ENCODE results near the gene TMC7. TPM values are rescaled to one million over a fixed set of nuclear protein-coding genes. Genes with fewer than 3 reads are reported as not detected.

The TMC7 gene
- total and polyA plus RNA-seq, 4 donors = 0.06 to 0.42 (median 0.09) TPM

- TF ChIP-seq, protein P1, sequence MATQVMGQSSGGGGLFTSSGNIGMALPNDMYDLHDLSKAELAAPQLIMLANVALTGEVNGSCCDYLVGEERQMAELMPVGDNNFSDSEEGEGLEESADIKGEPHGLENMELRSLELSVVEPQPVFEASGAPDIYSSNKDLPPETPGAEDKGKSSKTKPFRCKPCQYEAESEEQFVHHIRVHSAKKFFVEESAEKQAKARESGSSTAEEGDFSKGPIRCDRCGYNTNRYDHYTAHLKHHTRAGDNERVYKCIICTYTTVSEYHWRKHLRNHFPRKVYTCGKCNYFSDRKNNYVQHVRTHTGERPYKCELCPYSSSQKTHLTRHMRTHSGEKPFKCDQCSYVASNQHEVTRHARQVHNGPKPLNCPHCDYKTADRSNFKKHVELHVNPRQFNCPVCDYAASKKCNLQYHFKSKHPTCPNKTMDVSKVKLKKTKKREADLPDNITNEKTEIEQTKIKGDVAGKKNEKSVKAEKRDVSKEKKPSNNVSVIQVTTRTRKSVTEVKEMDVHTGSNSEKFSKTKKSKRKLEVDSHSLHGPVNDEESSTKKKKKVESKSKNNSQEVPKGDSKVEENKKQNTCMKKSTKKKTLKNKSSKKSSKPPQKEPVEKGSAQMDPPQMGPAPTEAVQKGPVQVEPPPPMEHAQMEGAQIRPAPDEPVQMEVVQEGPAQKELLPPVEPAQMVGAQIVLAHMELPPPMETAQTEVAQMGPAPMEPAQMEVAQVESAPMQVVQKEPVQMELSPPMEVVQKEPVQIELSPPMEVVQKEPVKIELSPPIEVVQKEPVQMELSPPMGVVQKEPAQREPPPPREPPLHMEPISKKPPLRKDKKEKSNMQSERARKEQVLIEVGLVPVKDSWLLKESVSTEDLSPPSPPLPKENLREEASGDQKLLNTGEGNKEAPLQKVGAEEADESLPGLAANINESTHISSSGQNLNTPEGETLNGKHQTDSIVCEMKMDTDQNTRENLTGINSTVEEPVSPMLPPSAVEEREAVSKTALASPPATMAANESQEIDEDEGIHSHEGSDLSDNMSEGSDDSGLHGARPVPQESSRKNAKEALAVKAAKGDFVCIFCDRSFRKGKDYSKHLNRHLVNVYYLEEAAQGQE (IDR thresholded peaks at IDR 0.05) = peak; percentile 28
- peak; percentile 84 for TF ChIP-seq ATF3 (IDR thresholded peaks at IDR 0.05)
- TF ChIP-seq, protein P2, sequence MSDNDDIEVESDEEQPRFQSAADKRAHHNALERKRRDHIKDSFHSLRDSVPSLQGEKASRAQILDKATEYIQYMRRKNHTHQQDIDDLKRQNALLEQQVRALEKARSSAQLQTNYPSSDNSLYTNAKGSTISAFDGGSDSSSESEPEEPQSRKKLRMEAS (IDR thresholded peaks at IDR 0.05) = no peak
- peak; percentile 15 to 33 for TF ChIP-seq RXRA (IDR thresholded peaks at IDR 0.05)
- TF ChIP-seq FOXA1 (IDR thresholded peaks at IDR 0.05) = no peak
These were observed 83.9 kb downstream of the TMC7 start, which contains the start of gene COQ7 (continued) for GRCh38 chr16:19067349-19068236.

DNA sequence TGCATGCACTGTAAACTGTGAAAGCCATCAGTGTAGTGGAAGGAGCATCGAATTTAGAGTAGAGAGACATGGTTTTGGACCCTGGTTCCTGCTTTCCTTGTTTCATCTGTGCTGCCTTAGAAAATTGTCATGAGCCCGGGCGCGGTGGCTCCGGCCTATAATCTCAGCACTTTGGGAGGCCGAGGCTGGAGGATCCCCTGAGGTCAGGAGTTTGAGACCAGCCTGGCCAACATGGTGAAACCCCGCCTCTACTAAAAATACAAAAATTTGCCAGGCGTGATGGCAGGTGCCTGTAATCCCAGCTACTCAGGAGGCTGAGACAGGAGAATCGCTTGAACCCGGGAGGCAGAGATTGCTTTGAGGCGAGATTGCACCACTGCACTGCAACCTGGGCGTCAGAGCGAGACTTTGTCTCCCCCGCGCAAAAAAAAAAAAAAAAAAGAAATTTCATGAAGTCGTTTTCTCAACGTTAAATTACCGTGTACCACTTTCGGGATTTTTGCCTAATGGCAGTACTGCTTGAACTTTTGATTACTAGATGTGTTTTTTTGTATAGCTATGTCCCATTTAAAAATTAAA lies 84.6 kb downstream of the TMC7 start:
- 52% methylated on average over 19 of the region's 19 CpGs for WGBS
- TF ChIP-seq HNF4A (conservative IDR thresholded peaks at IDR 0.05) = no peak
- TF ChIP-seq, protein P2 (IDR thresholded peaks at IDR 0.05) = no peak
- TF ChIP-seq YY1 (IDR thresholded peaks at IDR 0.05) = no peak
- no peak for TF ChIP-seq HNF4G (IDR thresholded peaks at IDR 0.05)
- no peak for TF ChIP-seq RXRA (IDR thresholded peaks at IDR 0.05)
- TF ChIP-seq, protein P1 (IDR thresholded peaks at IDR 0.05) = no peak
- no peak for TF ChIP-seq SP1 (IDR thresholded peaks at IDR 0.05)
- no peak for TF ChIP-seq CTCF (IDR thresholded peaks at IDR 0.05; ENCODE audit: low read depth, low read length, missing input control)
- no peak for TF ChIP-seq FOXA2 (IDR thresholded peaks at IDR 0.05)
- TF ChIP-seq GABPA (IDR thresholded peaks at IDR 0.05 in 1 of 2, conservative IDR thresholded peaks at IDR 0.05 in 1 of 2) = no peak
- TF ChIP-seq EGR1 (IDR thresholded peaks at IDR 0.05; ENCODE audit: low read depth in 2 of 2) = no peak
- TF ChIP-seq, protein P3, sequence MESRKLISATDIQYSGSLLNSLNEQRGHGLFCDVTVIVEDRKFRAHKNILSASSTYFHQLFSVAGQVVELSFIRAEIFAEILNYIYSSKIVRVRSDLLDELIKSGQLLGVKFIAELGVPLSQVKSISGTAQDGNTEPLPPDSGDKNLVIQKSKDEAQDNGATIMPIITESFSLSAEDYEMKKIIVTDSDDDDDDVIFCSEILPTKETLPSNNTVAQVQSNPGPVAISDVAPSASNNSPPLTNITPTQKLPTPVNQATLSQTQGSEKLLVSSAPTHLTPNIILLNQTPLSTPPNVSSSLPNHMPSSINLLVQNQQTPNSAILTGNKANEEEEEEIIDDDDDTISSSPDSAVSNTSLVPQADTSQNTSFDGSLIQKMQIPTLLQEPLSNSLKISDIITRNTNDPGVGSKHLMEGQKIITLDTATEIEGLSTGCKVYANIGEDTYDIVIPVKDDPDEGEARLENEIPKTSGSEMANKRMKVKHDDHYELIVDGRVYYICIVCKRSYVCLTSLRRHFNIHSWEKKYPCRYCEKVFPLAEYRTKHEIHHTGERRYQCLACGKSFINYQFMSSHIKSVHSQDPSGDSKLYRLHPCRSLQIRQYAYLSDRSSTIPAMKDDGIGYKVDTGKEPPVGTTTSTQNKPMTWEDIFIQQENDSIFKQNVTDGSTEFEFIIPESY (IDR thresholded peaks at IDR 0.05) = no peak
- no peak for TF ChIP-seq FOXA1 (IDR thresholded peaks at IDR 0.05)
- TF ChIP-seq ATF3 (IDR thresholded peaks at IDR 0.05) = no peak
- TF ChIP-seq NR2F2 (IDR thresholded peaks at IDR 0.05) = no peak
- no peak for DNase-seq (ENCODE audit: low spot score)

More for the DNA sequence above, 84.6 kb downstream of the TMC7 start:
- H3K9ac ChIP-seq (ENCODE audit: low read depth in 1 of 2, low read length in 2 of 2) = peak overlapping the region; percentile 77 to 96
- no peaks in the 10 kb centered on the region for H3K27me3 ChIP-seq (ENCODE audit: control insufficient read depth in 4 of 4, insufficient read depth in 4 of 4, low read length in 3 of 4)
- H3K4me1 ChIP-seq (ENCODE audit: control insufficient read depth in 4 of 4, insufficient read depth in 4 of 4, low read length in 3 of 4) = peaks cover 0 to 9% (median 3%) of the 10 kb centered on the region in 4 donors
- peak overlapping the region; percentile 100 for H3K27ac ChIP-seq (ENCODE audit: low read depth in 1 of 2, low read length in 2 of 2)
- H3K9me3 ChIP-seq (ENCODE audit: control insufficient read depth in 4 of 4, low read length in 3 of 4) = no peaks in the 10 kb centered on the region
- peak overlapping the region; percentile 63 to 96 (median 66) for H3K4me3 ChIP-seq (ENCODE audit: low read depth in 1 of 3, low read length in 3 of 3)
- H3K36me3 ChIP-seq (ENCODE audit: control insufficient read depth in 4 of 4, insufficient read depth in 3 of 4, low read depth in 1 of 4, low read length in 3 of 4) = peaks cover under 1 to 6% (median 2%) of the 10 kb centered on the region in 4 donors

Data from liver (tissue), 9 donors.